Measurements from ENCODE around the gene P3H1.

GRCh38 chr1:42765832-42766740 is 742 bp downstream of the P3H1 start:
- TF ChIP-seq POLR2AphosphoS5 (IDR thresholded peaks at IDR 0.05; ENCODE audit: low read depth, low read length) = no peak
- peak; percentile 71 for TF ChIP-seq CTCF (IDR thresholded peaks at IDR 0.05)
